ENCODE data around the gene CACNA2D2.

GRCh38 chr3:50495609-50496423 is 7.6 kb downstream of the CACNA2D2 start:
- TF ChIP-seq RAD21 (IDR thresholded peaks at IDR 0.05 in 1 of 2, conservative IDR thresholded peaks at IDR 0.05 in 1 of 2; ENCODE audit: low read depth in 2 of 2, low read length in 2 of 2): no peak
- TF ChIP-seq CREB1 (IDR thresholded peaks at IDR 0.05): no peak
- TF ChIP-seq HDAC6 (IDR thresholded peaks at IDR 0.05; ENCODE audit: low read depth, low read length): no peak
- no peak for TF ChIP-seq CTCF (IDR thresholded peaks at IDR 0.05; ENCODE audit: control extremely low read depth in 1 of 3, insufficient read depth in 1 of 3, low read depth in 1 of 3, low read length in 3 of 3)
- TF ChIP-seq EZH2 (IDR thresholded peaks at IDR 0.05; ENCODE audit: low read depth, low read length, severe bottlenecking): no peak
- no peak for TF ChIP-seq CBX8 (IDR thresholded peaks at IDR 0.05; ENCODE audit: borderline replicate concordance, low read depth, low read length)

All from H1 (cell line).